ENCODE data around the gene SLC27A3. TPM values are rescaled to one million over a fixed set of nuclear protein-coding genes. Genes with fewer than 3 reads are reported as not detected.
A peak's percentile ranks its signal among the peaks of the same experiment; 100 is the strongest.

SLC27A3 gene
- total RNA-seq, 1 experiment from 2014 or later = 42.0 TPM

DNA sequence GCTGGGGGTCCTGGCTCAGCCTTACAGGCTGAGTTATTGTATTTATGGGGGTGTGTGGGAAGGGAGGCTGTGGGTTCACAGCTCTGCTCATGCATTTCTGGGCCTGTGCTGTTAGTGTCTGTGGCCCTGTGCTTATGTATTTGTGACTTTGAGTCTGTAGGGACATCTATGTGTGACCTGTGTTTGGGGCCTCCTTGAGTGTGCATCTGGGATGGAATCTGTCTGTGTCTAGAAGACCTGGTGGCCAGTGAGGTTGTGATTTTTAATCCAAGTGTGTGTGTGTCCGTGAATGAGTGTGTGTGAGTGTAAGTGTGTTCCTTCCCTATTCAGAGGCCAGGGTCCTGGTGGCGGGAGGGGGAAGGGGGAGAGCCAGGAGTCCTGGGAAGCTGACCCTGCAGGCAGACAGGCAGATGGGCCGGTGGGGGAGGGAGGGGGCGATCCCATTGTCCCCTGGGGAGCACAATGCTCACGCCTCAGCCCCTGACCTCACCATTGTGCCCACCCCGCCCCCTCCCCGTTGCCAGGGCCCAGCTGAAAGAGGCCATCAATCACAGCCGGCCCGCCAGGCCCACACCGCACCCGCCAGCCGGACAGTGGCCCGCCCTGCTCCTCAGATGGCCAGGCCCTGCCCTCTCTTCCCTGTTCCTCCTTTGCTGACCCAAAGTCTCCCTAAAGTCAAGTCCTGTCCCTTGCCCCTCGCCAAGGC is 19.6 kb downstream of the SLC27A3 start:
- Histone ChIP-seq H3K79me1 (ENCODE audit: insufficient read depth, low read depth, low read length, poor library complexity, severe bottlenecking) (no peaks in the 10 kb centered on the region), H3K4ac (ENCODE audit: low read depth, low read length) (no peak overlapping the region), H3K9me3 (ENCODE audit: control insufficient read depth, low read depth, low read length) (no peaks in the 10 kb centered on the region), H3K23ac (ENCODE audit: insufficient read length, low read depth, low read length) (no peak overlapping the region), H3K18ac (ENCODE audit: insufficient read length, low read depth, low read length) (no peak overlapping the region), H4K20me1 (ENCODE audit: control insufficient read depth, insufficient read depth, insufficient read length) (no peaks in the 10 kb centered on the region), H3K56ac (ENCODE audit: insufficient read length, low read depth, low read length) (no peak overlapping the region), H2BK120ac (ENCODE audit: low read depth, low read length, poor library complexity, severe bottlenecking) (no peak overlapping the region), H2BK20ac (ENCODE audit: low read depth, low read length, poor library complexity, severe bottlenecking) (no peak overlapping the region), H2BK5ac (ENCODE audit: insufficient read length, low read length) (no peak overlapping the region), H2AFZ (ENCODE audit: low read length) (no peak overlapping the region), H3K27ac (ENCODE audit: insufficient read length, low read depth, low read length) (no peak overlapping the region), H2BK15ac (ENCODE audit: low read depth, low read length) (no peak overlapping the region), H4K8ac (replicated peaks; ENCODE audit: insufficient read length, low read depth, low read length) (no peak overlapping the region), H4K91ac (ENCODE audit: insufficient read length, low read depth, low read length) (no peak overlapping the region), H3K4me2 (ENCODE audit: insufficient read depth, insufficient read length, low read length) (no peak overlapping the region), H4K5ac (ENCODE audit: insufficient read length, low read depth, low read length) (no peak overlapping the region), H2AK5ac (ENCODE audit: insufficient read length, low read length) (no peak overlapping the region), H3K79me2 (ENCODE audit: insufficient read depth, low read length) (no peaks in the 10 kb centered on the region), H3K14ac (ENCODE audit: insufficient read depth, low read length) (peak overlapping the region; percentile 42; the same call in 1 of the 2 replicates), H3K27me3 (ENCODE audit: insufficient read depth, low read length) (no peaks in the 10 kb centered on the region), H3K23me2 (ENCODE audit: insufficient read length, low read depth, low read length, poor library complexity, severe bottlenecking) (no peaks in the 10 kb centered on the region), H3T11ph (ENCODE audit: low read length) (no peak overlapping the region), H2BK12ac (ENCODE audit: insufficient read length, low read depth, low read length) (no peak overlapping the region), H3K4me1 (ENCODE audit: insufficient read depth, low read length) (no peaks in the 10 kb centered on the region), H3K9ac (ENCODE audit: extremely low read depth, insufficient read length, low read length) (no peak overlapping the region)
- no peak for TF ChIP-seq CTCF (conservative IDR thresholded peaks at IDR 0.05)
- WGBS (ENCODE audit: extremely low coverage, insufficient read length, low lambda C conversion rate) = no CpG with 5 or more reads among the region's 14 CpGs
- H3K4me3 Mint-ChIP-seq = peak overlapping the region in 1 of 2 experiments; percentile 2; a peak in 1 of 5 replicates
- no peaks in the 10 kb centered on the region for H3K9me3 Mint-ChIP-seq
- no peaks in the 10 kb centered on the region; the same call in none of the 2 replicates for H3K27me3 Mint-ChIP-seq (ENCODE audit: low read depth)
- H3K4me1 Mint-ChIP-seq = peaks cover 39 to 56% of the 10 kb centered on the region in 2 experiments
- peak overlapping the region in 2 of 3 experiments; percentile 5 to 54; a peak in 3 of 7 replicates for H3K27ac Mint-ChIP-seq
- no peaks in the 10 kb centered on the region for H3K36me3 Mint-ChIP-seq (ENCODE audit: insufficient read depth in 1 of 3, low read depth in 3 of 3)
- peak; percentile 33 for DNase-seq
